Endothelial cell of umbilical vein (primary cell): ENCODE data around the gene TCEA2. TPM values are rescaled to one million over a fixed set of nuclear protein-coding genes. Genes with fewer than 3 reads are reported as not detected.

ENCODE experiments used
- BruUV-seq: library from RNA; stranded (reverse); fragments of 400-500 nt; replicated peaks from 2 replicates; lab custom pipeline; 2021; lab: Mats Ljungman, UMichigan
- CTCF ChIA-PET: fragments of 300-600, 350-600 bp; sonication (Branson Sonifier 250); formaldehyde crosslinking; loops from one replicate; lab custom pipeline; 2021; ENCODE audit warnings: antibody characterized with exemption, inconsistent platforms; lab: Charles Lee
- POLR2A ChIA-PET: fragments of 300-600, 350-600 bp; sonication (Branson Sonifier 250); formaldehyde crosslinking; loops from one replicate; lab custom pipeline; 2021; ENCODE audit warnings: antibody characterized with exemption, inconsistent platforms; lab: Charles Lee
- DNase-seq: peaks from one replicate; pipeline ENCODE4 v3.0.0-alpha.2; 2011; ENCODE audit warnings: low read depth, low spot score
- FAIRE-seq: peaks from 2 replicates; lab custom pipeline; 2011; peaks lifted over from hg19 to GRCh38; lab: Jason Lieb, UNC
- H2AFZ ChIP-seq: 2 replicates; pipeline ENCODE4 v1.6.0; 2012; ENCODE audit warnings: low read depth, low read length, control low read depth, inconsistent platforms
- H3K27ac ChIP-seq: 2 replicates; pipeline ENCODE4 v1.5.1; 2011; ENCODE audit warnings: low read depth, mild to moderate bottlenecking, control low read depth, low read length, moderate library complexity; ENCODE audit not compliant: insufficient read depth
- H3K27me3 ChIP-seq, 2 experiments: 2 replicates each; pipeline versions ENCODE4 v1.6.0 to v1.6.1; 2011; ENCODE audit warnings: low read length in 2 of 2, mixed read lengths in 1 of 2; ENCODE audit not compliant: control insufficient read depth in 2 of 2, insufficient read depth in 2 of 2
- H3K36me3 ChIP-seq, 2 experiments: 2 replicates in 1 of 2; 3 replicates in 1 of 2; pipeline ENCODE4 v1.5.1; 2011; ENCODE audit warnings: low read length in 2 of 2, mild to moderate bottlenecking in 1 of 2, moderate library complexity in 1 of 2; ENCODE audit not compliant: control insufficient read depth in 2 of 2, insufficient read depth in 2 of 2; ENCODE audit errors: extremely low read depth in 1 of 2
- H3K4me1 ChIP-seq: 3 replicates; pipeline ENCODE4 v1.5.1; 2011; ENCODE audit warnings: mild to moderate bottlenecking, low read length; ENCODE audit not compliant: control insufficient read depth, insufficient read depth; ENCODE audit errors: extremely low read depth
- H3K4me2 ChIP-seq: 2 replicates; pipeline ENCODE4 v1.6.1; 2011; ENCODE audit warnings: low read length, control low read depth, mixed read lengths; ENCODE audit not compliant: insufficient read depth
- H3K4me3 ChIP-seq, 3 experiments: fragments of 200-600 bp in 1 of 3; sonication (generic), shearing (Covaris generic) in 1 of 3; replicated peaks in 1 of 3; 2 replicates each; pipeline ENCODE4 v1.5.1; 2011 to 2016; ENCODE audit warnings: control low read depth in 3 of 3, low read length in 3 of 3, mild to moderate bottlenecking in 2 of 3, inconsistent platforms in 1 of 3, low read depth in 1 of 3, moderate library complexity in 1 of 3; ENCODE audit not compliant: insufficient read depth in 1 of 3
- H3K79me2 ChIP-seq: 2 replicates; pipeline ENCODE4 v1.6.0; 2012; ENCODE audit warnings: low read length, inconsistent platforms; ENCODE audit not compliant: control insufficient read depth, insufficient read depth
- H3K9ac ChIP-seq: replicated peaks from 2 replicates; pipeline ENCODE3; 2011; ENCODE audit warnings: low read length, control low read depth; ENCODE audit not compliant: insufficient read depth; ENCODE audit errors: extremely low read depth
- H3K9me1 ChIP-seq: replicated peaks from 3 replicates; pipeline ENCODE4 v1.6.0; 2011; ENCODE audit warnings: mild to moderate bottlenecking, low read length; ENCODE audit not compliant: control insufficient read depth, insufficient read depth; ENCODE audit errors: extremely low read depth
- H3K9me3 ChIP-seq: replicated peaks from 2 replicates; pipeline ENCODE4 v1.5.1; 2012; ENCODE audit warnings: low read length, inconsistent platforms; ENCODE audit not compliant: control insufficient read depth, insufficient read depth
- H4K20me1 ChIP-seq: replicated peaks from 2 replicates; pipeline ENCODE3; 2011; ENCODE audit warnings: mild to moderate bottlenecking, low read length; ENCODE audit not compliant: control insufficient read depth, insufficient read depth; ENCODE audit errors: extremely low read depth
- CTCF ChIP-seq, 2 donors: IDR thresholded peaks; 1 replicate in 1 of 2; 2 replicates in 1 of 2; pipeline ENCODE4 v1.5.1; 2011; ENCODE audit warnings: low read length in 2 of 2, mild to moderate bottlenecking in 2 of 2, moderate library complexity in 2 of 2, control low read depth in 1 of 2, inconsistent platforms in 1 of 2, low read depth in 1 of 2; ENCODE audit not compliant: insufficient read depth in 1 of 2; ENCODE audit errors: extremely low read depth in 1 of 2
- EZH2 ChIP-seq: IDR thresholded peaks from 2 replicates; pipeline ENCODE4 v1.6.1; 2012; ENCODE audit warnings: borderline replicate concordance, low read depth, mild to moderate bottlenecking, moderate library complexity, low read length, inconsistent platforms; ENCODE audit not compliant: severe bottlenecking
- FOS ChIP-seq: IDR thresholded peaks from 2 replicates; pipeline ENCODE4 v1.6.1; 2011; ENCODE audit warnings: mild to moderate bottlenecking, low read length, moderate library complexity, borderline replicate concordance; ENCODE audit not compliant: insufficient read depth
- GATA2 ChIP-seq: IDR thresholded peaks from 2 replicates; pipeline ENCODE4 v1.7.0; 2011; ENCODE audit warnings: low read depth, mild to moderate bottlenecking, moderate library complexity, mixed read lengths, low read length; ENCODE audit not compliant: insufficient read length, insufficient read depth
- JUN ChIP-seq: IDR thresholded peaks from 2 replicates; pipeline ENCODE4 v1.6.1; 2011; ENCODE audit warnings: borderline replicate concordance, low read depth; ENCODE audit not compliant: insufficient read length, insufficient read depth
- MAX ChIP-seq: IDR thresholded peaks from 2 replicates; pipeline ENCODE4 v1.6.1; 2011; ENCODE audit not compliant: insufficient read depth, insufficient read length
- MYC ChIP-seq: IDR thresholded peaks from one replicate; pipeline ENCODE4 v1.6.1; 2011; ENCODE audit warnings: mild to moderate bottlenecking, low read depth, low read length
- POLR2A ChIP-seq: IDR thresholded peaks from 2 replicates; pipeline ENCODE4 v1.6.1; 2012; ENCODE audit warnings: low read depth, mild to moderate bottlenecking, control low read depth, low read length
- POLR2AphosphoS5 ChIP-seq: IDR thresholded peaks from 2 replicates; pipeline ENCODE4 v1.6.1; 2012; ENCODE audit warnings: low read depth, mild to moderate bottlenecking, control low read depth, low read length, moderate library complexity; ENCODE audit not compliant: insufficient read depth
- dilution Hi-C: fragments of 300-500 bp; cut with MboI; formaldehyde crosslinking; loops from one replicate; pipeline ENCODE4 v1.15.0; 2019; ENCODE audit warnings: low sequenced_read_pairs; ENCODE audit not compliant: extremely low pct_ligation_motif_present
- intact Hi-C: fragments of 100-400 bp; cut with micrococcal nuclease; formaldehyde crosslinking; loops from one replicate; pipeline ENCODE4 v1.10.0; 2022
- polyA plus RNA-seq, 4 experiments: library from polyadenylated mRNA; depleted of rRNA in 3 of 4; stranded (reverse) in 3 of 4; unstranded in 1 of 4; fragments of >200 nt; gene quantifications; 2 replicates each; pipeline versions ENCODE4 v1.2.1 to v1.2.3, GENCODE V29; 2011 to 2012; ENCODE audit warnings: missing spikeins in 1 of 4
- total RNA-seq: library from RNA; stranded (reverse); gene quantifications from 2 replicates; pipeline ENCODE4 v1.2.3, GENCODE V29; 2021

TCEA2 gene
- total and polyA plus RNA-seq, 2 donors (not counting 3 experiments of a cell fraction or from before 2014, with no cell fraction given) = 53.1 to 65.5 TPM

- Histone ChIP-seq H3K4me3 (no peak overlapping the region), H3K27me3 (peaks cover 3 to 6% of the 10 kb centered on the region in 2 experiments), H3K36me3 (no peaks in the 10 kb centered on the region), H4K20me1 (no peaks in the 10 kb centered on the region), H3K4me2 (no peak overlapping the region), H3K9me3 (no peaks in the 10 kb centered on the region), H2AFZ (no peak overlapping the region), H3K9me1 (no peaks in the 10 kb centered on the region), H3K4me1 (no peaks in the 10 kb centered on the region), H3K79me2 (no peaks in the 10 kb centered on the region), H3K27ac (no peak overlapping the region), H3K9ac (no peak overlapping the region)
- intact Hi-C loops (no loop called here), dilution Hi-C loops (no loop called here)
- FAIRE-seq = no peak
- no peak for DNase-seq
- no peak for TF ChIP-seq CTCF (IDR thresholded peaks at IDR 0.05; ENCODE audit: extremely low read depth in 1 of 2, insufficient read depth in 1 of 2, low read depth in 1 of 2, low read length in 2 of 2)
- TF ChIP-seq POLR2AphosphoS5 = no peak
- TF ChIP-seq POLR2A = no peak
- TF ChIP-seq MAX = no peak
- no peak for TF ChIP-seq MYC
- TF ChIP-seq GATA2 = no peak
- no peak for TF ChIP-seq JUN
- TF ChIP-seq FOS = no peak
- no peak for TF ChIP-seq EZH2
- BruUV-seq = no TSS peak
- ChIA-PET CTCF (no interaction called here), POLR2A (no interaction called here)
These were observed 32.9 kb downstream of the TCEA2 start for GRCh38 chr20:64095927-64096326.
